GM18502 (cell line): Measurements from ENCODE around the gene EEF1A2.

Experiments
- ATAC-seq: cut with Tn5 transposase; IDR thresholded peaks from one replicate; pipeline ENCODE4 v1.9.1; 2021; ENCODE audit warnings: mild to moderate bottlenecking; ENCODE audit not compliant: unreplicated experiment, poor library complexity

The EEF1A2 gene

GRCh38 chr20:63471981-63472831 lies 26.7 kb downstream of the EEF1A2 start, which contains the start of gene KCNQ2:
Gene KCNQ2, minus strand, starts transcription at chr20:63472655. Its CDS starts 192 bp downstream, at chr20:63472463.
- ATAC-seq: no peak

DNA sequence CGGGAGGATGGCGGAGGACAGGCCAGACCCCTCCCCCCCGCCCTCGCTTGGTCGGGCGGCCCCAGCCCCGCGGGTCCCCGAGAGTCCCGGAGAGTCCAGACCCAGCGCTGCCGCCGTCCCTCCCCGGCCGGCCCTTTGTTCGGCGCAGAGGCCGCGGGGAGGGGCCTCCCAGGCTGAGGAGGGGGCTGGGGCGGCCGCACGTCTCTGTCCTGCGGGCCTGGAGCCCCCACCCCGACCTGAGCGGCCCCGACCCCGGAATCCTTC lies 27.2 kb downstream of the EEF1A2 start:
- ATAC-seq: no peak

DNA sequence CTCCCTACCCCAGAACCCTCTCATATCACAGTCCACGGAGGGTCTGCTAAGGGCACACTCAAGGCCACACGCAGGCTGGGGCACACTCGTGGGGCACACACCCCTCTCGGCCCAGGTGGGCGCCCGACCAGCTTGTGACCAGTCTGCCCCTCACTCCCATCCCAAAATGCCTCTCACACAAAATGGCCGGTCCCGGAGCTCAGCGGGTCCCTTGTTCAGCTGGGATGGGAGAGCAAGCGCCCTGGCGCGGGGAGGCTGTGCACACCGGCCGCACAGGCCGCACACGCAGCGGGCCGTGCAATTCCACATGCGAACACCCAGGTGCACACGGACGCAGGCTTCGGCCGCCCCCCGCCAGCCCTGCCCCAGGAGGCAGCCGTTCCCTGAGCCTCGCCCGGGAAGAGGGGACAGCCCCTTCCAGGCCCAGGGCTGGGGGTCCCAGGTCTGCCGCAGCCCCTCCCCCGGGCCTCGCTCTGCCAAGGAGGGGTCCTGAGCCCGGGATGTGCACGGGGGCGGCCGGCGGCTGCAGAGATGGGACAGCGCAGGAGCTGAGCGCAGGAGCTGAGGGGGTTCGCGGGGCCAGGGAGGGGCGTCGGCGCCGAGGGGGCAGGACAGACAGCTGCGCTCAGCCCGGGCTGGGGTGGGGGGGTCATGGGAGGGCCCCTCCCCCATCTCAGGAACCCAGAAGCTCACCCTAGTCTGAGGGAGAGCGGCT lies 27.7 kb downstream of the EEF1A2 start:
- ATAC-seq: no peak

GRCh38 chr20:63470410-63470809 lies 28.5 kb downstream of the EEF1A2 start:
- ATAC-seq: no peak

DNA sequence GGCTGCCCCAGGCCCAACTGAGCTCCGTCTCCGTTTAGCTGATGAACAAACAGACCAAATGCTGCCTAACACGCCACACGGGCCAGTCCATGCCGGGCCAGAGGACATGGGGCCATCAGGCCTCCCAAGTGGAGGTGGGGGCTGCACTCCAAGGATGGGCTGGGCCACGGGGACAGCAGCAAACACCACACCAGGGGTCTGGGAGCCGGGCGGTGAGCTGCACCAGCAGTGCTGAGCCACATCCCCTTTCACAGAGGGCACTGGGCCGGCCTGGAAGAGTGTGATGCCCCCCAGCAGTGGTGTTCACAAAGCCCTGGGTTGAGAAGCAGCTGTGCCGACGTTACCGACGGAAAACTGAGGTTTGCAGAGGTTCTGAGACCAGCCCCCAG lies 29.2 kb downstream of the EEF1A2 start:
- ATAC-seq: no peak

DNA sequence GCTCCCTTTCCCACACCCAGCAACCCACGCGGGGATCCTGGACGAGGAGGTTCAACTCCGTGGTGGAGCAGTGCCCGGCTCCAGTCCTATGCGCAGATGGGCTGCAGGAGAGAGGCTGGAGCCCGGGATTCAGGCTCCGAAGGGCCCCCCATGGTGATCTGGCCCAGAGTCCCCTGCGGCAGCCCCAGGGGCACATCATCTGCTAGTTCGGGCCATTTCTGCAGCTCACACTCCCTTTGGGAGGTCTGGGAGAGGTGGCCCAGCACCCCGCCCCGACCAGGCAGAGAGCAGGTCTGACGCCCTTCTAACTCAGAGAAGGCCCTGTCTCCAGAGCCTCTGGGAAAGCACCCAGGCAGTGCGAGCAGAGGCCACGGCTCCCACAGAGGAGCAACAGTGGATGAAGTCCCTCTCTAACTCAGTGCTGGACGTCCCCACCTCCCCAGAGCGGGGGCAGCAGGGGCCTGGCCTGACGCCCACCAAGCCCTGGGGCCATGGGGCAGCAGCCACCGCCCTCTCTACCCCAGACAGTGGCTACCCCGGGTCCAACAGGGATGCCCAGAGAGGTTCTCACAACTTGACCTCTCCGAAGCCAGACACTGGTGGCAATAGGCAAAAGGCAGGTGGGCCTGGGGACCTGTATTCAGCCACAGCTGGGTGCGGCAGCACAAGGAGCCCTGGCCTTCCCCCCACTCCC lies 29.7 kb downstream of the EEF1A2 start:
- ATAC-seq: no peak

DNA sequence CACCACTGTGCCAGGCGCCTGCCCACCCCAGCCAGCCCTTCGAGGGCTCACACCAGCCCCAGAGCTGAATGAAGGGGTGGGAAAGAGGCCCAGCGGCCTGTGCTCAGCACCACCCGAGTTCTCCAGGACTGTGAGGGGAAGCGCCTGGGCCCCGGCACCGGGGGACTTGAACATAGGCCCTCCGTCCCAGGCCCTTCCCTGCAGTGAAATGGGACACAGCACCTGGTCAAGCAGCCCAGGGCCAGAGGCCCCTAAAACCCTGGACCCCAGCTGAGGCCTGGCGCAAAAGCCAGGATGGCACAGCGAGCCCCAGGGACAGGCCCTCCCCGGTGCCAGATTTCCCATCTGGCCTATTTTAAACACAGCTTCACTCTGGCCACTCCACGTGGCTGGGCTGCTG lies 30.5 kb downstream of the EEF1A2 start:
- ATAC-seq: no peak

- no peak for ATAC-seq
Observed at GRCh38 chr20:63467294-63468083, 31.4 kb downstream of the EEF1A2 start.

- ATAC-seq: no peak
Observed at GRCh38 chr20:63466861-63467260, 32.0 kb downstream of the EEF1A2 start.

DNA sequence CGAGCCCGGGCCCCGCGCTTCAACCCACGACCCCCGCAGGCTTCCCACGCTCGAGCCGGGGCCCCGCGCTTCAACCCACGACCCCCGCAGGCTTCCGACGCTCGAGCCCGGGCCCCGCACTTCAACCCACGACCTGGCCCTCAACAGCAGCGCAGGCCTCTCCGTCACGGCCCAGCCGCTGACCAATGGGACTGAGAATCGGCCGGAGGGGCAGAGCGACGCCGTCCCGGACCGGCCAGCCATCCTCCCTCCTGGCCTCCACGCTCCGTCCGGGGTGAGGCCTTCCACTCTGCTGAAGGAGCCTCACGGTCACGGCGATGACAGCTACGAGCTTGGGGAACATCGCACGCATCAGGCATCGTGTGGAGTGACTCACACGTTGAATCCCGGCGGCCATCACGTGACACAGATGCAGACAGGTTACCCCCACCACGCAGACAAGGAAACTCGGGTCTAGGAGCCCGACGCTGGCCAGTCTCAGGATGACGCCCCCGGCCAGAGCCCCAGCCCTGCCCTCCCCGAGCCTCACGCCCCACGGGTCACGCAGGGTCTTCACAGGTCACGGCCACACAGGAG lies 32.5 kb downstream of the EEF1A2 start:
- no peak for ATAC-seq

GRCh38 chr20:63465380-63466249 lies 33.3 kb downstream of the EEF1A2 start:
- ATAC-seq: no peak

- ATAC-seq: no peak
Observed at GRCh38 chr20:63464289-63464635, 34.6 kb downstream of the EEF1A2 start.

DNA sequence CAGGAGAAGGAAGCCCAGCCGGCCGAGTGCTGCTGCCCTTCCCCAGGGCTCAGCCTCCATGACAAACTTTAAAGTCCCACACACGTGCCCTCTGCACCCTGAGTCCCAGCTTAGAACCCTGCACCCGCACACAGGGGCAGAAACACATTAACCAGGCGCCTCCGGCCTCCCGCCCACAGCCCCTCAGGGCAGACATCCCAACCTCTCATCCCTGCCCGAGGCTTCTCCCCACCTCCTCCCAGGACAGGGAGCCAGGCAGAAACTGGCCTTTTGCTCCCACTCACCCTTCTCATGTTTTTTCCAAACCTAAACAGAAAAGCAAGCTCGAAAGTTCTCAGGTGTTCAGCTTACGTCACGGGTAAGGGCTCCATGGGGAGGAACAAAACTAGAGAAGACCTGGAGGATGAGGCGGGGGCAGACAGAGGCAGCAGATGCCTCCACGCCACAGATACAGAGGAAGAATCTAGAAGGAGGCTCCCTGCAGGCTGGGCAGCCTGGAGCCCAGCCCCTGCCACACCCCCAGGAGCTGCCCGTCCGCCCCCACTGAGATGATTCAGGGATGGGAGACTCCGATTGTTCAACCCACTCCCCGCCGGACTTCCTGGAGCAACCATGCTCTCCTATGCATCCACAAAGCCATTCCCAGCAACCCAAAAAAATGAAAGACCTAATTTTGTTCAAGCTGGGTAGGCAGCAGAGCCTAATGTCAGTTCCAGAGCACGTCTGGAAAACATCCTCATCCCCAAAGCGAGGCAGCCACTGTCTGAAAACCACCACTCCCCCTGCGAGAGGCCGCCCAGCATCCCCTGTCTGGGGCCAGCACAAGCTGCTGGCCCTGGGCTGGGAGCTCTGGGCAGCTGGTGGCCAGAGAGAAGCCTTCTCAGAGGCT lies 35.2 kb downstream of the EEF1A2 start:
- no peak for ATAC-seq

DNA sequence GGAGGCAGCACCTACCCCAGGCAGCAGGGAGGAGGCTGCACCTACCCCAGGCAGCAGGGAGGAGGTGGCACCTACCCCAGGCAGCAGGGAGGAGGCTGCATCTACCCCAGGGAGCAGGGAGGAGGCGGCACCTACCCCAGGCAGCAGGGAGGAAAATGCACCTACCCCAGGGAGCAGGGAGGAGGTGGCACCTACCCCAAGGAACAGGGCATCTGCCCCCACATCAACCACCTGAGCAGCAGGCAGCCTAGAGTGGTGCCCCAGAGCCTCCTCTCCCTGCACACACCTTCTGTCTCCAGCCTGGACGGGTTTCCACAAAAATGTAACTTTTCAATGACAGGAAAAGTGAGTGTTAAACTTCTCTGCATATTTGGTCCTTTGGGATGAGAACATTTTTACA lies 36.6 kb downstream of the EEF1A2 start:
- no peak for ATAC-seq

GRCh38 chr20:63461104-63461763 lies 37.6 kb downstream of the EEF1A2 start:
- no peak for ATAC-seq

- ATAC-seq: no peak
Observed at GRCh38 chr20:63459070-63459380, 39.9 kb downstream of the EEF1A2 start.

DNA sequence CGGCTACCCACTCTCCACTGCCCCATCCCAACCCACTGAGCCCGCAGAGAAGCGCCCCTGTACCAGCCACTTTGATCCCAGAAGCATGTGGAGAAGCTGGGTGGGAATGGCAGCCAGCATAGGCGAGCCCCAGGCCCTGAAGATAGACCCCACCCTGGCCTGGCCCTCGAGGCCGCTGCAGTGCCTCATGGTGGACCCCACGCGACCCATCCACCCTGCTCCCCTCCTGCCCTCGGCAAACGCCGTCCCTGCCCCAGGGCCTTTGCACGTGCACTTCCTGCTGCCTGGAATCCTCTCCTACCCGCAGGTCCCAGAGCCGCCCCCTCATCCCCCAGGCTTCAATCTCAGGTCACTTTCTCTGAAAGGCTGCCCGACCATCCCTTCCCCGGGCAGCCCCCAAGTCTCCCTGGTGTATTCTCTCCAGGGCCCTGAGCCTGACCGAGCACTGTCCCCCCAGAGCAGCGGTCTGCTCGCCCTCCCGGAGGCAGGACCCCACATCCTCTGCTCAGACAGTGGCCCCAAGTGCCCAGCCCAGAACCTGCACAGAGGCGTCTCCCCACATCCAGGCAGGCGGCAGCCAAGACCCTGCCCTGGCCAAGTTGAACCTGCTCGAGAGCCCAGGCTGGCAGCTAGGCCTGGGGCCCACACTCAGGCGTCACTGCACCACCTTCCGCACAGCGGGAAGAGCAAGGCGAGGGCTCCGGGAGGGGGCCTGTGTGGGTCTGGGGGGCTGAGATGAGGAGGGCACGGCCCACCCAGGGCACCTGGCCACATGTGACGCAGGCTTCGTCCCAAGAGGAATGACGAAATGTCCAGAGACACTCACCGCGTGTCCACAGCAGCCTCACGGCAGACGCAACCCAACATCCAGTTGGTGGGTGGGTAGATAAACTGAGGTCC lies 40.5 kb downstream of the EEF1A2 start:
- no peak for ATAC-seq
